Measurements from ENCODE around the gene KCNC1. TPM values are rescaled to one million over a fixed set of nuclear protein-coding genes. Genes with fewer than 3 reads are reported as not detected.

KCNC1 gene
- total and polyA plus RNA-seq, 9 of the 15 experiments (the other 6 are each of a cell fraction or from before 2014, with no cell fraction given) = 0.05 to 0.08 TPM; not detected in 7

- peak; percentile 92 for TF ChIP-seq CREB3L1 (IDR thresholded peaks at IDR 0.05; ENCODE audit: borderline replicate concordance, low read depth)
- TF ChIP-seq IFI16 (CRISPR knock-in tag; IDR thresholded peaks at IDR 0.05) = no peak
- no peak for TF ChIP-seq GATAD2B (IDR thresholded peaks at IDR 0.05; ENCODE audit: borderline replicate concordance)
- no peak for TF ChIP-seq HOMEZ (CRISPR knock-in tag; IDR thresholded peaks at IDR 0.05)
- no peak for TF ChIP-seq POU5F1 (IDR thresholded peaks at IDR 0.05; ENCODE audit: borderline replicate concordance, low read depth, low read length, partially characterized antibody)
- TF ChIP-seq ZNF395 (CRISPR knock-in tag; IDR thresholded peaks at IDR 0.05) = no peak
- 0 out of 2 replicates have a peak, but pooled peaks have one; percentile 18 for TF ChIP-seq EP300 (IDR thresholded peaks at IDR 0.05; ENCODE audit: low read length)
- no peak for TF ChIP-seq FOXA3 (CRISPR knock-in tag; conservative IDR thresholded peaks at IDR 0.05 in 1 of 2, IDR thresholded peaks at IDR 0.05 in 1 of 2)
- no peak for TF ChIP-seq ZFP30 (CRISPR knock-in tag; IDR thresholded peaks at IDR 0.05; ENCODE audit: borderline replicate concordance)
- TF ChIP-seq PATZ1 (CRISPR knock-in tag; IDR thresholded peaks at IDR 0.05; ENCODE audit: borderline replicate concordance) = no peak
- TF ChIP-seq ZNF311 (CRISPR knock-in tag; IDR thresholded peaks at IDR 0.05) = no peak
- peak; percentile 74 for TF ChIP-seq BHLHE40 (IDR thresholded peaks at IDR 0.05; ENCODE audit: low read length)
- peak; percentile 18; the same call in 1 of the 2 replicates for TF ChIP-seq EP400 (IDR thresholded peaks at IDR 0.05)
- TF ChIP-seq ADNP (tag; IDR thresholded peaks at IDR 0.05) = no peak
- TF ChIP-seq EGR1 (conservative IDR thresholded peaks at IDR 0.05) = peak; percentile 20; the same call in 1 of the 2 replicates
- TF ChIP-seq GTF2E2 (tag; IDR thresholded peaks at IDR 0.05) = 0 out of 2 replicates have a peak, but pooled peaks have one; percentile 61
- no peak for TF ChIP-seq HDAC6 (IDR thresholded peaks at IDR 0.05; ENCODE audit: low read depth, low read length)
- no peak for TF ChIP-seq ZNF232 (CRISPR knock-in tag; IDR thresholded peaks at IDR 0.05)
- TF ChIP-seq DACH1 (IDR thresholded peaks at IDR 0.05; ENCODE audit: partially characterized antibody) = peak; percentile 69
- no peak for TF ChIP-seq ZNF436 (CRISPR knock-in tag; IDR thresholded peaks at IDR 0.05)
- TF ChIP-seq KDM4B (IDR thresholded peaks at IDR 0.05; ENCODE audit: borderline replicate concordance in 2 of 2, low read depth in 1 of 2) = no peak
These were observed 35.1 kb upstream of the KCNC1 start (continued) for GRCh38 chr11:17699147-17700114.

Measured in K562 (cell line).